Tibial nerve (tissue), 4 donors: Measurements from ENCODE around the gene AGTRAP. TPM values are rescaled to one million over a fixed set of nuclear protein-coding genes. Genes with fewer than 3 reads are reported as not detected.

Experiments
- DNase-seq, 2 donors: peaks; one replicate each; pipeline ENCODE4 v3.0.0-alpha.2; 2019; ENCODE audit warnings: low spot score in 2 of 2
- H3K27ac ChIP-seq, 4 donors: fragments of 200-600 bp; sonication (generic) in 3 of 4; one replicate each; pipeline ENCODE4 v1.5.1; 2017 to 2019; ENCODE audit warnings: mild to moderate bottlenecking in 1 of 4
- H3K27me3 ChIP-seq, 2 donors: fragments of 200-600 bp; sonication (generic) in 1 of 2; one replicate each; pipeline versions ENCODE4 v1.5.1 to v1.6.0; 2017 to 2019
- H3K36me3 ChIP-seq, 3 donors: fragments of 200-600 bp; sonication (generic); one replicate each; pipeline ENCODE4 v1.5.1; 2018 to 2019
- H3K4me1 ChIP-seq, 4 donors: fragments of 200-600 bp; sonication (generic) in 3 of 4; one replicate each; pipeline ENCODE4 v1.5.1; 2017 to 2019
- H3K4me3 ChIP-seq, 4 donors: fragments of 200-600 bp; sonication (generic) in 3 of 4; one replicate each; pipeline ENCODE4 v1.5.1; 2017 to 2019; ENCODE audit warnings: mild to moderate bottlenecking in 1 of 4, moderate library complexity in 1 of 4
- H3K9me3 ChIP-seq, 4 donors: fragments of 200-600 bp; sonication (generic) in 3 of 4; one replicate each; pipeline ENCODE4 v1.5.1; 2017 to 2019
- EP300 ChIP-seq, 2 donors: sonication (generic); formaldehyde crosslinking; IDR thresholded peaks; one replicate each; pipeline ENCODE4 v1.6.1; 2017; ENCODE audit warnings: antibody characterized with exemption in 2 of 2, mild to moderate bottlenecking in 1 of 2
- POLR2A ChIP-seq, 2 donors: fragments of 450-650 bp; IDR thresholded peaks; one replicate each; pipeline ENCODE4 v1.6.1; 2017; ENCODE audit warnings: antibody characterized with exemption in 2 of 2, mild to moderate bottlenecking in 2 of 2, moderate library complexity in 2 of 2
- WGBS, 2 donors: methylation state at CpG; one replicate each; pipeline ENCODE4 v1.1.5; 2018; 5-methylcytosine and 5-hydroxymethylcytosine counted together
- total RNA-seq, 4 donors: library from RNA; depleted of rRNA; stranded (reverse); fragments of >200 nt; gene quantifications; one replicate each; pipeline ENCODE4 v1.1.0, GENCODE V29; 2016
- TF ChIP-seq, protein P1 (sequence below), 5 experiments: fragments of 200-600 bp in 3 of 5; fragments of 450-650 bp in 2 of 5; sonication (generic) in 3 of 5; IDR thresholded peaks; one replicate each; pipeline ENCODE4 v1.5.1; 2016 to 2019; ENCODE audit warnings: antibody characterized with exemption in 5 of 5, mild to moderate bottlenecking in 3 of 5, moderate library complexity in 2 of 5

Gene AGTRAP
- total RNA-seq, 4 donors from 2014 or later, result 35.6 to 118 (median 76.0) TPM

GRCh38 chr1:11728126-11728806 is 7.7 kb upstream of the AGTRAP start:
- no peak for DNase-seq
- H3K4me1 ChIP-seq, result peaks cover 0 to 42% (median 22%) of the 10 kb centered on the region in 4 donors
- H3K36me3 ChIP-seq, result no peaks in the 10 kb centered on the region
- no peak overlapping the region for H3K27ac ChIP-seq
- H3K4me3 ChIP-seq, result no peak overlapping the region
- WGBS, 2 donors, result 92 to 93% methylated on average over 4 of the region's 4 CpGs
- no peak for TF ChIP-seq EP300 (IDR thresholded peaks at IDR 0.05)
- TF ChIP-seq, protein P1, sequence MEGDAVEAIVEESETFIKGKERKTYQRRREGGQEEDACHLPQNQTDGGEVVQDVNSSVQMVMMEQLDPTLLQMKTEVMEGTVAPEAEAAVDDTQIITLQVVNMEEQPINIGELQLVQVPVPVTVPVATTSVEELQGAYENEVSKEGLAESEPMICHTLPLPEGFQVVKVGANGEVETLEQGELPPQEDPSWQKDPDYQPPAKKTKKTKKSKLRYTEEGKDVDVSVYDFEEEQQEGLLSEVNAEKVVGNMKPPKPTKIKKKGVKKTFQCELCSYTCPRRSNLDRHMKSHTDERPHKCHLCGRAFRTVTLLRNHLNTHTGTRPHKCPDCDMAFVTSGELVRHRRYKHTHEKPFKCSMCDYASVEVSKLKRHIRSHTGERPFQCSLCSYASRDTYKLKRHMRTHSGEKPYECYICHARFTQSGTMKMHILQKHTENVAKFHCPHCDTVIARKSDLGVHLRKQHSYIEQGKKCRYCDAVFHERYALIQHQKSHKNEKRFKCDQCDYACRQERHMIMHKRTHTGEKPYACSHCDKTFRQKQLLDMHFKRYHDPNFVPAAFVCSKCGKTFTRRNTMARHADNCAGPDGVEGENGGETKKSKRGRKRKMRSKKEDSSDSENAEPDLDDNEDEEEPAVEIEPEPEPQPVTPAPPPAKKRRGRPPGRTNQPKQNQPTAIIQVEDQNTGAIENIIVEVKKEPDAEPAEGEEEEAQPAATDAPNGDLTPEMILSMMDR (IDR thresholded peaks at IDR 0.05), result no peak
- no peak for TF ChIP-seq POLR2A (IDR thresholded peaks at IDR 0.05)
- H3K9me3 ChIP-seq, result no peaks in the 10 kb centered on the region
- H3K27me3 ChIP-seq, result no peaks in the 10 kb centered on the region

DNA sequence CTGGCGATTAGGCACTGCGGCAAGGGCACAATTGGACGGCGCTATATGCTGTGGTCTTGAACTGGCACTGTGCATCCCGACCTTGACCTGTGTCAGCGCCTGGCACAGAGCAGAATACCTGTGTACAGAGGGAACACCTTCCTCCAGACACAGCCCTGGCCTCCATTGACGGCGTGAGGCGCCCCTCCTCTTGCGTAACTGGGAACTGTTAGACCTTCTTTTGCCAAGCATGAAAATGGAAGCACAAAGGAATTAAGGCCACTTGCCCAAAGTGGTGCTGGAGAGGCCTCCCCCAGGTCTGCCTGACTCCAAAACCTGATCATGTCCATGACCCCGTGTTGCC is 6.8 kb upstream of the AGTRAP start:
- Histone ChIP-seq H3K27me3 (no peaks in the 10 kb centered on the region), H3K4me3 (no peak overlapping the region), H3K36me3 (no peaks in the 10 kb centered on the region), H3K27ac (no peak overlapping the region), H3K4me1 (peaks cover 0 to 44% (median 22%) of the 10 kb centered on the region in 4 donors), H3K9me3 (no peaks in the 10 kb centered on the region)
- no peak for DNase-seq
- no peak for TF ChIP-seq EP300 (IDR thresholded peaks at IDR 0.05)
- TF ChIP-seq, protein P1 (IDR thresholded peaks at IDR 0.05), result no peak
- no peak for TF ChIP-seq POLR2A (IDR thresholded peaks at IDR 0.05)
- 92 to 95% methylated on average over 11 of the region's 11 CpGs for WGBS, 2 donors

GRCh38 chr1:11729498-11730428 is 6.2 kb upstream of the AGTRAP start:
- WGBS, 2 donors, result 59 to 63% methylated on average over 26 of the region's 26 CpGs
- peaks cover 0 to 44% (median 22%) of the 10 kb centered on the region in 4 donors for H3K4me1 ChIP-seq
- peak in 1 of 2 donors; percentile 36 for DNase-seq
- H3K9me3 ChIP-seq, result no peaks in the 10 kb centered on the region
- peak overlapping the region in 1 of 4 donors; percentile 48 for H3K27ac ChIP-seq
- H3K27me3 ChIP-seq, result no peaks in the 10 kb centered on the region
- no peak overlapping the region for H3K4me3 ChIP-seq
- TF ChIP-seq POLR2A (IDR thresholded peaks at IDR 0.05) (no peak), EP300 (IDR thresholded peaks at IDR 0.05) (no peak)
- no peaks in the 10 kb centered on the region for H3K36me3 ChIP-seq

DNA sequence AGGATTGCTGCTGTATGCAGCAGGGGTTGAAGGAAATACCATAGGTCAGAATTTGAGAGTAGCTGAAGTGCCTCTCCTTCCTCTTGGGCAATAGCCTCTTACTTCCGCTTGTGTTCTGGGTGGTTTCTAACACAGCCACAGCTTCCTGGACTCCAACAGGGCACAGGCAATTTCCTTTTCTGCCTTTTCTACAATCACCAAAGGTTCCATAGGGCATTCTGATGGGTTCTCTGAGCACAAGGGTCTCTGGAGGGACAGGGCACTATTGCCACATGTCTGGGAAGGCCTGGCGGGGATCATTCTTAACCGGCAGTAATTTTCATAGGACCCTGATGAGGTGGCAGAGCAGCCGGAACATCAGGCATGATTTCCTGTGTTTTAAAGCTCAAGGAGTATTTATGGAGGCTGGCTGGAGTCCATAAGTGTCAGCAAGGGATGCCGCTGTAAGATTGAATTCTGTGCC is 5.5 kb upstream of the AGTRAP start:
- peaks cover 0 to 48% (median 24%) of the 10 kb centered on the region in 4 donors for H3K4me1 ChIP-seq
- TF ChIP-seq, protein P1 (IDR thresholded peaks at IDR 0.05), result no peak
- peak in 1 of 2 donors; percentile 56 for TF ChIP-seq EP300 (IDR thresholded peaks at IDR 0.05)
- no peaks in the 10 kb centered on the region for H3K9me3 ChIP-seq
- peak overlapping the region in 3 of 4 donors; percentile 79 to 97 (median 88) for H3K27ac ChIP-seq
- 36 to 56% methylated on average over 5 of the region's 5 CpGs for WGBS, 2 donors
- no peak for DNase-seq
- no peaks in the 10 kb centered on the region for H3K36me3 ChIP-seq
- no peak overlapping the region for H3K4me3 ChIP-seq
- no peaks in the 10 kb centered on the region for H3K27me3 ChIP-seq

DNA sequence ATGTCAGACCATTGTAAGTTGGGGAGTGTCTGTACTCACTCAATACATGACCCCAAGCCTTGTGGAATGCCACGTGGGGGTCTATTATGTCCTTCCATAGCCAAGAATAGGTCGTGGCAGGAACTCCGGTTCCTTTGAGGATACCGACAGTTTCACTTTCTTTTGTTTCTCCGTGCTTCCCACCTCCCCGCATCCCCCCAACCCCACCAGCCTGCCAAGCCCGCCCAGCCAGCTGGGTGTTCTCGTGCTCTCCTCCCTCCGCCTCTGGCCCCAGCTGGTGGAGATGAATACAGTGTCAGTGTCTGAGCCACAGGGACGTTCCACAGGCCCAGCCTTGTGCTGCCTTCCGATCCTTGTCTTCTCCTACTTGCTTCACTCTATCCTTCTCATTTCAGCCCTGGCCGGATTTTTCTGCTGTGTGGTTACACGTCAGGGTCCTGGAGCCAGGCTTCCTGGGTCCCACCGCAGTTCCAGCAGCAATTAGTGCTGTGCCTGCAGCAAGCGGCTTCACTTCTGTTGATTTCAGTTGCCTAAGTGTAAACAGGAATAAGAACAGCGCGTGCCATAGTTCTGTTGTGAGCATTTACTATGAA is 4.1 kb upstream of the AGTRAP start:
- H3K27ac ChIP-seq, result peak overlapping the region; percentile 79 to 97 (median 84)
- peaks cover 0 to 57% (median 27%) of the 10 kb centered on the region in 4 donors for H3K4me1 ChIP-seq
- no peaks in the 10 kb centered on the region for H3K27me3 ChIP-seq
- peak; percentile 70 to 71 for DNase-seq
- H3K9me3 ChIP-seq, result no peaks in the 10 kb centered on the region
- H3K36me3 ChIP-seq, result no peaks in the 10 kb centered on the region
- peak overlapping the region; percentile 13 to 51 (median 32) for H3K4me3 ChIP-seq
- 11% methylated on average over 16 to 17 of the region's 17 CpGs for WGBS, 2 donors
- TF ChIP-seq EP300 (IDR thresholded peaks at IDR 0.05) (peak; percentile 16 to 77), POLR2A (IDR thresholded peaks at IDR 0.05) (peak in 1 of 2 donors; percentile 34)
- TF ChIP-seq, protein P1 (IDR thresholded peaks at IDR 0.05), result peak in 1 of 5 experiments; percentile 11
